Hindlimb muscle (tissue), 1 donor: ENCODE measurements around the gene TMEM135. TPM values are rescaled to one million over a fixed set of nuclear protein-coding genes. Genes with fewer than 3 reads are reported as not detected.
"Not testable (repeated sequence)": the region's sequence is repeated elsewhere in the genome, so short reads cannot be mapped to it uniquely, and the experiment has no call there.

Experiments
- DNase-seq: peaks from one replicate; pipeline ENCODE4 v3.0.0-alpha.2; 2013
- polyA plus RNA-seq: library from polyadenylated mRNA; unstranded; fragments of 120-200 nt; gene quantifications from one replicate; pipeline ENCODE4 v1.2.1, GENCODE V29; 2013; ENCODE audit not compliant: insufficient read length

The TMEM135 gene
- polyA plus RNA-seq, 1 donor = 13.5 TPM

- no peak for DNase-seq
Measured at GRCh38 chr11:87020764-87021365, 16.9 kb upstream of the TMEM135 start.

GRCh38 chr11:87022254-87022653 is 15.5 kb upstream of the TMEM135 start:
- no peak for DNase-seq

GRCh38 chr11:87022738-87023137 is 15.0 kb upstream of the TMEM135 start:
- no peak for DNase-seq

GRCh38 chr11:87026415-87026814 is 11.3 kb upstream of the TMEM135 start:
- DNase-seq = not testable (repeated sequence)

- DNase-seq = no peak
Measured at GRCh38 chr11:87030458-87031054, 7.2 kb upstream of the TMEM135 start.

- no peak for DNase-seq
Measured at GRCh38 chr11:87031433-87032170, 6.1 kb upstream of the TMEM135 start.

GRCh38 chr11:87033561-87033960 is 4.2 kb upstream of the TMEM135 start:
- DNase-seq = no peak

GRCh38 chr11:87035976-87036583 is 1.7 kb upstream of the TMEM135 start:
- no peak for DNase-seq

GRCh38 chr11:87036756-87037449 is 831 bp upstream of the TMEM135 start:
- no peak for DNase-seq

- DNase-seq = no peak
Measured at GRCh38 chr11:87038235-87038977, 672 bp downstream of the TMEM135 start.

- no peak for DNase-seq
Measured at GRCh38 chr11:87039371-87039770, 1.6 kb downstream of the TMEM135 start.

- no peak for DNase-seq
Measured at GRCh38 chr11:87043894-87044293, 6.2 kb downstream of the TMEM135 start.

- no peak for DNase-seq
Measured at GRCh38 chr11:87046824-87047223, 9.1 kb downstream of the TMEM135 start.

GRCh38 chr11:87056091-87056490 is 18.4 kb downstream of the TMEM135 start:
- no peak for DNase-seq

GRCh38 chr11:87057749-87058148 is 20.0 kb downstream of the TMEM135 start:
- no peak for DNase-seq

- DNase-seq = no peak
Measured at GRCh38 chr11:87059596-87060390, 22.1 kb downstream of the TMEM135 start.

GRCh38 chr11:87061766-87062165 is 24.0 kb downstream of the TMEM135 start:
- DNase-seq = no peak

- DNase-seq = no peak
Measured at GRCh38 chr11:87063982-87064381, 26.2 kb downstream of the TMEM135 start.

GRCh38 chr11:87072787-87073186 is 35.1 kb downstream of the TMEM135 start:
- no peak for DNase-seq

GRCh38 chr11:87076260-87076783 is 38.6 kb downstream of the TMEM135 start:
- DNase-seq = no peak

GRCh38 chr11:87076874-87077429 is 39.2 kb downstream of the TMEM135 start:
- no peak for DNase-seq
